AG04449 (cell line): ENCODE measurements around the gene INVS.

Source experiments
- CTCF ChIA-PET: fragments of 350-600 bp; formaldehyde crosslinking; extraction: SDS; loops from one replicate; lab custom pipeline; 2021; ENCODE audit warnings: antibody characterized with exemption; lab: Yijun Ruan, JAX
- POLR2A ChIA-PET: fragments of 400-600, 350-600 bp; formaldehyde crosslinking; extraction: SDS; loops from one replicate; lab custom pipeline; 2020; ENCODE audit warnings: antibody characterized with exemption, inconsistent platforms; lab: Yijun Ruan, JAX
- DNase-seq: peaks from one replicate; pipeline ENCODE4 v3.0.0-alpha.2; 2010; ENCODE audit warnings: low read depth, low spot score
- H3K4me3 ChIP-seq: 2 replicates; pipeline ENCODE4 v1.5.1; 2011; ENCODE audit warnings: low read depth, mild to moderate bottlenecking, control low read depth, low read length
- CTCF ChIP-seq: IDR thresholded peaks from one replicate; pipeline ENCODE4 v1.5.1; 2011; ENCODE audit warnings: mild to moderate bottlenecking, moderate library complexity, low read length, control low read depth, inconsistent platforms; ENCODE audit not compliant: insufficient read depth; ENCODE audit errors: missing control alignments

INVS gene

GRCh38 chr9:100206899-100207298, 107.9 kb downstream of the INVS start:
- no peak for TF ChIP-seq CTCF
- ChIA-PET CTCF (interaction anchor here (1.0 kb wide), 2 partner anchors 9 to 179 kb away, joined by 4 to 5 read pairs; no protein-coding TSS in a partner anchor), POLR2A (no interaction called here)
- no peak for DNase-seq
- H3K4me3 ChIP-seq = no peak overlapping the region

- POLR2A ChIA-PET = no interaction called here
- CTCF ChIA-PET = interaction anchor here (1.7 kb wide), 1 partner anchor 78 kb away, joined by 4 read pairs; no protein-coding TSS in a partner anchor
- no peak for TF ChIP-seq CTCF
- DNase-seq = no peak
- H3K4me3 ChIP-seq = no peak overlapping the region
These were observed 109.6 kb downstream of the INVS start for GRCh38 chr9:100208673-100209072.

- ChIA-PET CTCF (interaction anchor here (1.0 kb wide), 1 partner anchor 183 kb away, joined by 4 read pairs; no protein-coding TSS in a partner anchor), POLR2A (no interaction called here)
- DNase-seq = no peak
- no peak for TF ChIP-seq CTCF
- H3K4me3 ChIP-seq = no peak overlapping the region
These were observed 112.4 kb downstream of the INVS start for GRCh38 chr9:100211476-100211875.

GRCh38 chr9:100213730-100214477, 114.9 kb downstream of the INVS start:
- CTCF ChIA-PET = interaction anchor here (1.5 to 3.3 kb wide), 4 partner anchors 9 to 186 kb away, joined by 3 to 20 read pairs (median 10); no protein-coding TSS in a partner anchor
- TF ChIP-seq CTCF = no peak
- POLR2A ChIA-PET = no interaction called here
- DNase-seq = peak; percentile 69
- H3K4me3 ChIP-seq = no peak overlapping the region

GRCh38 chr9:100216178-100216787, 117.2 kb downstream of the INVS start:
- DNase-seq = no peak
- ChIA-PET CTCF (interaction anchor here (0.6 to 3.3 kb wide), 8 partner anchors 9 to 1032 kb away, joined by 3 to 20 read pairs (median 5); no protein-coding TSS in a partner anchor), POLR2A (no interaction called here)
- TF ChIP-seq CTCF = peak; percentile 42
- no peak overlapping the region for H3K4me3 ChIP-seq

GRCh38 chr9:100217536-100217935, 118.5 kb downstream of the INVS start:
- POLR2A ChIA-PET = no interaction called here
- H3K4me3 ChIP-seq = no peak overlapping the region
- CTCF ChIA-PET = interaction anchor here (1.2 to 2.7 kb wide), 3 partner anchors 190 to 1034 kb away, joined by 4 to 18 read pairs (median 5); no protein-coding TSS in a partner anchor
- no peak for TF ChIP-seq CTCF
- DNase-seq = no peak
